Left kidney (tissue), 2 donors: ENCODE measurements around the gene C16orf89. TPM values are rescaled to one million over a fixed set of nuclear protein-coding genes. Genes with fewer than 3 reads are reported as not detected.

ENCODE experiments used
- DNase-seq: peaks from one replicate; pipeline ENCODE4 v3.0.0-alpha.2; 2013
- polyA plus RNA-seq: library from polyadenylated mRNA; unstranded; fragments of 120-200 nt; gene quantifications from one replicate; pipeline ENCODE4 v1.2.1, GENCODE V29; 2013; ENCODE audit not compliant: insufficient read length

The C16orf89 gene
- polyA plus RNA-seq, 1 donor: 3.3 TPM

DNA sequence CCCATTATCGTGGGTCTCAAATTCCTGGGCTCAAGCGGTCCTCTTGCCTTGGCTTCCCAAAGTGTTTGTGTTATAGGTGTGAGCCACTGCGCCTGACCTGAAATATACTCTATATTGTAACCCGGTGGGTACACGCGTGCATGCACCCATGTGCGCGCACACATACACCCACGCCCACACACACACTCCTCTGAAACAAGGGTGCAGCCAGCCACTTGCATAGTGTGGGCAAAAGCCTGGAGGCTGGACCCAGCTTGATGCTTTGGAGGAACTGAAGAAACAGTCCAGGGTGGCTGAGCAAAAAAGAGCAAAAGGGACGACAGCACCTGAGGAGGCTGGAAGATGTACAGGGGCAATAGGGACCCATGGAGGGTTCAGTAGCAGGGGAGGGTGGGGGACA is 61.9 kb downstream of the C16orf89 start:
- no peak for DNase-seq

DNA sequence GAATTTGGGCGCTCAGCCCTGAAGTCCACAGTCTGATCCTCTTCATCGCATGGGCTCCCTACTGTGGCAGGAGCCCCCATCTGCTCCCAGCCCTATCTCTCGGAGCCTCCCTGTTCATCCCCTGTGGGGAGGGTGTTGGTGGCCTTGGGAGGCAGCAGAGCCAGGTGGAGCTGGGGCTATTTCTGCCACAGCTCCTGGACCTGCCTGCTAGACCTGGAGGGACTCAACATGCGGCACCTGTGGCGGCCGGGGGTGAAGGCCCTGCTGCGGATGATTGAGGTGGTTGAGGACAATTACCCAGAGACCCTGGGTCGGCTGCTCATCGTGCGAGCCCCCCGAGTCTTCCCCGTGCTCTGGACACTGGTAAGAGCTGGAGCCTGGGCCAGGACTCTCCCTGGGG is 62.5 kb downstream of the C16orf89 start:
- DNase-seq: no peak

- no peak for DNase-seq
Observed at GRCh38 chr16:5002699-5003143, 63.0 kb downstream of the C16orf89 start.

- no peak for DNase-seq
Observed at GRCh38 chr16:5001986-5002385, 63.8 kb downstream of the C16orf89 start.

DNA sequence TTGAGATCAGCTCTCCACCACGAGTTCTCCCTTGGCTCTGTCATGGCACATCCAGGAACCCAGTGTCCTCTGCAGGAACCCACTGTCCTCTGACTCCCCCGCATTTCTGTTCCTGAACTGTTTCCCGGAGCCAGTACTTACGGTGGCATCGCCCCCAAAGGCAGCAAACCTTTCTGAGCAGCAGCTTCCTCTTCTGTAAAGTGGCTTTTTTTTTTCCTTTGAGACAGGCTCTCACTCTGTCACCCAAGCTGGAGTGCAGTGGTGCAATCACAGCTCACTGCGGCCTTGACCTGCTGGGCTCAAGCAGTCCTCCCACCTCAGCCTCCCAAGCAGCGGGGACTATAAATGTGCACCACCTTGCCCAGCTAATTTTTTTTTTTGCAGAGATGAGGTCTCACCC is 64.2 kb downstream of the C16orf89 start:
- no peak for DNase-seq

GRCh38 chr16:5000573-5001001 is 65.2 kb downstream of the C16orf89 start:
- no peak for DNase-seq

DNA sequence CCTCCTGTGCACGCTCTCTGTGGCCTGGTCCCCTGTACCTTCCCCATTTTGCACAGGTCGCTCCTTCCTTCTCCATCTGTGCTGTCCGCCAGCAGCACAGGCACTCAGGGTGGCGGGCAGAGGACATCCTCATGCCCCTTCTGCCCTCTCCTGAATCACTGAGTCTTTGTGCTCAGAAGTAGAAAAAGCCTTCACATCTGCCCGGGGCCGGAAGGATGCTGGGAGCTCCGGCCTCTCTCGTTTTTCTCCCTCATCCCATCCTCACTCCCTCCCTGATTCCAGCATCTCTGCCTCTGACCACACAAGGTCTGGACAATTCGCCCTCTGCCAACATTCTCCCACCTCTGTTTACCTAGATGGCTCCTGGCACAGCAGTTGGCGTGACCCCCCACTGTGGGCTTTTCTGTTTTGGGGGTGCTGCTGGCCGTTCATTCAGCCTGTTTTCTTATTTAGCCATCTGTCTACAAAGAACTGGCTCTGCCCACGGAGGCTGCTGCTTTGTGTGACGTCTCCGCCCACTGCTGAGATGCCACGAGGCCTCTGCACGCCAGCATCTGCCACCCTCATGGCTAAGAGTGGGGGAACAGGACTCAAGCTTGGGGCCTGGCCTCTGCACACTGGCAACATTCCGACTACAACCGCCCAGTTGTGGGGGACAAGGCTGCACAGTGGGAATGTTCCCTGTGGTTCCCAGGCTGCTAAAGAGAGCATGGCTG is 70.9 kb downstream of the C16orf89 start:
- no peak for DNase-seq

Other genes with a start within 250 kb of the C16orf89 start
- 163 TPM for gene GLYR1, start 218.7 kb downstream of the C16orf89 start, polyA plus RNA-seq
- gene UBN1, start 218.5 kb downstream of the C16orf89 start, polyA plus RNA-seq: 39.1 TPM
- 30.3 TPM for gene PPL, start 128.8 kb downstream of the C16orf89 start, polyA plus RNA-seq
- 0.12 TPM for gene SEC14L5, start 107.6 kb downstream of the C16orf89 start, polyA plus RNA-seq
- gene NAGPA, start 32.0 kb downstream of the C16orf89 start, polyA plus RNA-seq: 12.2 TPM
- gene ALG1, start 5.9 kb upstream of the C16orf89 start, polyA plus RNA-seq: 23.5 TPM
- 14.4 TPM for gene EEF2KMT, start 31.8 kb upstream of the C16orf89 start, polyA plus RNA-seq